NCI-H146 (cell line): ENCODE data around the gene PTPRM.
A peak's percentile ranks its signal among the peaks of the same experiment; 100 is the strongest.

Experiments
- DNase-seq: peaks from one replicate; lab custom pipeline; 2025; lab: John Stamatoyannopoulos, UW

The PTPRM gene

GRCh38 chr18:8117006-8117371, 549.9 kb downstream of the PTPRM start:
- no peak for DNase-seq

GRCh38 chr18:8121101-8121500, 554.0 kb downstream of the PTPRM start:
- DNase-seq: no peak

- no peak for DNase-seq
Measured at GRCh38 chr18:8121942-8122480, 554.9 kb downstream of the PTPRM start.

- DNase-seq: no peak
Measured at GRCh38 chr18:8124232-8125146, 557.4 kb downstream of the PTPRM start.

- no peak for DNase-seq
Measured at GRCh38 chr18:8130096-8130495, 563.0 kb downstream of the PTPRM start.

GRCh38 chr18:8133032-8133431, 565.9 kb downstream of the PTPRM start:
- no peak for DNase-seq

GRCh38 chr18:8133888-8134287, 566.8 kb downstream of the PTPRM start:
- DNase-seq: no peak

- DNase-seq: no peak
Measured at GRCh38 chr18:8139127-8139527, 572.0 kb downstream of the PTPRM start.

GRCh38 chr18:8139891-8140406, 572.8 kb downstream of the PTPRM start:
- DNase-seq: no peak

- no peak for DNase-seq
Measured at GRCh38 chr18:8140841-8141501, 573.9 kb downstream of the PTPRM start.

- DNase-seq: no peak
Measured at GRCh38 chr18:8142131-8142711, 575.1 kb downstream of the PTPRM start.

GRCh38 chr18:8142932-8143331, 575.8 kb downstream of the PTPRM start:
- no peak for DNase-seq

- DNase-seq: no peak
Measured at GRCh38 chr18:8151181-8151580, 584.1 kb downstream of the PTPRM start.

- no peak for DNase-seq
Measured at GRCh38 chr18:8153887-8154583, 586.9 kb downstream of the PTPRM start.

GRCh38 chr18:8162802-8163201, 595.7 kb downstream of the PTPRM start:
- DNase-seq: peak; percentile 95

- peak; percentile 25 for DNase-seq
Measured at GRCh38 chr18:8163286-8163959, 596.3 kb downstream of the PTPRM start.

- DNase-seq: no peak
Measured at GRCh38 chr18:8165095-8165494, 598.0 kb downstream of the PTPRM start.

GRCh38 chr18:8167026-8167425, 599.9 kb downstream of the PTPRM start:
- DNase-seq: no peak

GRCh38 chr18:8167673-8168072, 600.6 kb downstream of the PTPRM start:
- DNase-seq: no peak

- DNase-seq: no peak
Measured at GRCh38 chr18:8169722-8170121, 602.6 kb downstream of the PTPRM start.

- DNase-seq: no peak
Measured at GRCh38 chr18:8174771-8175170, 607.7 kb downstream of the PTPRM start.
